Neural crest cell (in vitro differentiated cells): ENCODE results near the gene RAP2B. TPM values are rescaled to one million over a fixed set of nuclear protein-coding genes. Genes with fewer than 3 reads are reported as not detected.

Source experiments
- DNase-seq: peaks from one replicate; pipeline ENCODE4 v3.0.0; 2021; ENCODE audit warnings: low read depth, mixed read lengths, low spot score
- H3K27ac Mint-ChIP-seq: one replicate; pipeline ENCODE4 v1.8.0; 2021; ENCODE audit warnings: mild to moderate bottlenecking, mixed read lengths; ENCODE audit not compliant: unreplicated experiment
- H3K27me3 Mint-ChIP-seq: 2 replicates; pipeline ENCODE4 v1.8.0; 2021; ENCODE audit warnings: low read depth, mild to moderate bottlenecking, mixed read lengths
- H3K36me3 Mint-ChIP-seq: 2 replicates; pipeline ENCODE4 v1.8.0; 2021; ENCODE audit warnings: low read depth, mild to moderate bottlenecking, mixed read lengths
- H3K4me1 Mint-ChIP-seq: 2 replicates; pipeline ENCODE4 v1.8.0; 2021; ENCODE audit warnings: mixed read lengths
- H3K4me3 Mint-ChIP-seq: one replicate; pipeline ENCODE4 v1.8.0; 2021; ENCODE audit warnings: mild to moderate bottlenecking, mixed read lengths
- H3K9me3 Mint-ChIP-seq: 2 replicates; pipeline ENCODE4 v1.8.0; 2021; ENCODE audit warnings: mixed read lengths
- total RNA-seq: library from RNA; stranded (reverse); gene quantifications from 2 replicates; pipeline ENCODE4 v1.2.1, GENCODE V29; 2021
- TF ChIP-seq, protein P1 (sequence below): fragments of 200-600 bp; sonication (generic); conservative IDR thresholded peaks from 2 replicates; pipeline ENCODE4 v1.5.0; 2021; ENCODE audit warnings: antibody characterized with exemption, mild to moderate bottlenecking

The RAP2B gene
- total RNA-seq, 1 donor from 2014 or later = 14.4 TPM

GRCh38 chr3:153129866-153130265 lies 32.2 kb upstream of the RAP2B start:
- Mint-ChIP-seq H3K36me3 (no peaks in the 10 kb centered on the region), H3K4me3 (no peak overlapping the region), H3K27ac (no peak overlapping the region), H3K9me3 (peaks cover 9% of the 10 kb centered on the region), H3K4me1 (no peaks in the 10 kb centered on the region), H3K27me3 (no peaks in the 10 kb centered on the region)
- DNase-seq = no peak
- TF ChIP-seq, protein P1, sequence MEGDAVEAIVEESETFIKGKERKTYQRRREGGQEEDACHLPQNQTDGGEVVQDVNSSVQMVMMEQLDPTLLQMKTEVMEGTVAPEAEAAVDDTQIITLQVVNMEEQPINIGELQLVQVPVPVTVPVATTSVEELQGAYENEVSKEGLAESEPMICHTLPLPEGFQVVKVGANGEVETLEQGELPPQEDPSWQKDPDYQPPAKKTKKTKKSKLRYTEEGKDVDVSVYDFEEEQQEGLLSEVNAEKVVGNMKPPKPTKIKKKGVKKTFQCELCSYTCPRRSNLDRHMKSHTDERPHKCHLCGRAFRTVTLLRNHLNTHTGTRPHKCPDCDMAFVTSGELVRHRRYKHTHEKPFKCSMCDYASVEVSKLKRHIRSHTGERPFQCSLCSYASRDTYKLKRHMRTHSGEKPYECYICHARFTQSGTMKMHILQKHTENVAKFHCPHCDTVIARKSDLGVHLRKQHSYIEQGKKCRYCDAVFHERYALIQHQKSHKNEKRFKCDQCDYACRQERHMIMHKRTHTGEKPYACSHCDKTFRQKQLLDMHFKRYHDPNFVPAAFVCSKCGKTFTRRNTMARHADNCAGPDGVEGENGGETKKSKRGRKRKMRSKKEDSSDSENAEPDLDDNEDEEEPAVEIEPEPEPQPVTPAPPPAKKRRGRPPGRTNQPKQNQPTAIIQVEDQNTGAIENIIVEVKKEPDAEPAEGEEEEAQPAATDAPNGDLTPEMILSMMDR = no peak

DNA sequence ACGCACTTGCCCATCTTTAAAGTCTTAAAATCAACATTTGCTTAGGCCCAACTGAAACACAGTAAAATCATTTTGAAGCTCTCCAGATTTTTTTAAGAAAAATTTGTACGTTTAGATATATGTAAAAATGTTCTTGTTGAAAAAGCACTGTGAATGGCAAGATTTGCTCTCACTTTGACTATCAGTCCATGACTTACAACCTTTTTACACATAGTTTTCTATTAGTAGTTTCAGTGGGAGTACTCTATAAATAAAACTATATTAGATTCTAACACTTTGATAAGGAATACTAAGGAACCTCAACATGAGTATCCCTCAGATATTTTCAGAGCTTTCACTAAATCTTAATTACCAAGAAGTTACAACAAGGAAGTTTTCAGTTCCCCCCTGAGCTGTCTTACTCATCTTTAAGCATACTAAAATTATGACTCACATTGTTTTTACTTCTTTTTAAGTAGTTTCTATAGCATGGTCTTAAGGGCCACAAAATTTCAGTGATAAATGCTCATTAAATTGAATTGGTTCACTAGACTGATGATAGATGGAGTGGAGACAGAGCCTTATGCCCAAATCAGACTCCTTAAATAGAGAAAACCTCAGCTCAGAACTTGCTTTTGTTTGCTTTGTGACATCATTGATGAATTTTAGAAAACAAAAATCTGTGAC lies 31.6 kb upstream of the RAP2B start:
- DNase-seq = no peak
- H3K4me3 Mint-ChIP-seq = no peak overlapping the region
- peaks cover 9% of the 10 kb centered on the region for H3K9me3 Mint-ChIP-seq
- TF ChIP-seq, protein P1 = no peak
- H3K27me3 Mint-ChIP-seq = no peaks in the 10 kb centered on the region
- H3K36me3 Mint-ChIP-seq = no peaks in the 10 kb centered on the region
- H3K4me1 Mint-ChIP-seq = no peaks in the 10 kb centered on the region
- H3K27ac Mint-ChIP-seq = no peak overlapping the region

GRCh38 chr3:153137626-153138025 lies 24.4 kb upstream of the RAP2B start:
- no peaks in the 10 kb centered on the region for H3K36me3 Mint-ChIP-seq
- H3K27me3 Mint-ChIP-seq = no peaks in the 10 kb centered on the region
- H3K9me3 Mint-ChIP-seq = no peaks in the 10 kb centered on the region
- TF ChIP-seq, protein P1 = no peak
- H3K27ac Mint-ChIP-seq = no peak overlapping the region
- peaks cover 3% of the 10 kb centered on the region for H3K4me1 Mint-ChIP-seq
- no peak for DNase-seq
- no peak overlapping the region for H3K4me3 Mint-ChIP-seq

GRCh38 chr3:153138276-153139210 lies 23.5 kb upstream of the RAP2B start:
- Mint-ChIP-seq H3K27me3 (no peaks in the 10 kb centered on the region), H3K36me3 (no peaks in the 10 kb centered on the region), H3K4me1 (peaks cover 3% of the 10 kb centered on the region), H3K9me3 (no peaks in the 10 kb centered on the region), H3K27ac (no peak overlapping the region), H3K4me3 (no peak overlapping the region)
- TF ChIP-seq, protein P1 = no peak
- no peak for DNase-seq

DNA sequence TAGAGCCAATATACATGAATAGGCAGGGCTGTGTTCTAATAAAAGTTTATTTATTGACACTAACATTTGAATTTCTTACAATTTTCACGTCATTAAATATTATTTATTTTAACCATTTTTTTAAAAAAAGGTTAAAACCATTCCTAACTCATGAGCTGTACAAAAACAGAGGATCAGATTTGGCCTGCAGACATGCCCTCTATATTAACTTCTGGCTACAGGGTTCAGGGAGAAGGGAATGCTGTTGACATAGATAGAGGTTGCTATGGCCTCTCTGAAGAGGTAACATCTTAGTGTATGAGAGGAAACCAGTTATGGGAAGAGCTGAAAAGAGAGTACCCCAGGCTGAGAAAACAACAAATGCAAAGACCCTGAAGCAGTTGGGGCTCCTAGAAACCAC lies 19.1 kb upstream of the RAP2B start:
- Mint-ChIP-seq H3K27me3 (no peaks in the 10 kb centered on the region), H3K4me3 (no peak overlapping the region), H3K27ac (no peak overlapping the region), H3K36me3 (no peaks in the 10 kb centered on the region), H3K9me3 (no peaks in the 10 kb centered on the region), H3K4me1 (peaks cover 3% of the 10 kb centered on the region)
- DNase-seq = no peak
- TF ChIP-seq, protein P1 = no peak
